Nephron progenitor cell (in vitro differentiated cells): ENCODE results near the gene FITM1.
A peak's percentile ranks its signal among the peaks of the same experiment; 100 is the strongest.

ENCODE experiments used
- DNase-seq: peaks from one replicate; pipeline ENCODE4 v3.0.0; 2021
- H3K27ac Mint-ChIP-seq: 2 replicates; pipeline ENCODE4 v1.8.0; 2021; ENCODE audit warnings: mild to moderate bottlenecking, moderate library complexity, mixed read lengths
- H3K27me3 Mint-ChIP-seq: 2 replicates; pipeline ENCODE4 v1.8.0; 2021; ENCODE audit warnings: mild to moderate bottlenecking, low read depth, mixed read lengths; ENCODE audit not compliant: poor library complexity
- H3K36me3 Mint-ChIP-seq: 2 replicates; pipeline ENCODE4 v1.8.0; 2021; ENCODE audit warnings: low read depth, mixed read lengths
- H3K4me1 Mint-ChIP-seq: 2 replicates; pipeline ENCODE4 v1.8.0; 2021; ENCODE audit warnings: mixed read lengths
- H3K4me3 Mint-ChIP-seq: 2 replicates; pipeline ENCODE4 v1.8.0; 2021; ENCODE audit warnings: mild to moderate bottlenecking, moderate library complexity, mixed read lengths
- H3K9me3 Mint-ChIP-seq: 2 replicates; pipeline ENCODE4 v1.8.0; 2021; ENCODE audit warnings: mild to moderate bottlenecking, moderate library complexity, mixed read lengths
- CTCF ChIP-seq: fragments of 200-600 bp; sonication (generic); IDR thresholded peaks from 2 replicates; pipeline ENCODE4 v1.5.0; 2021; ENCODE audit warnings: antibody characterized with exemption

Gene FITM1

GRCh38 chr14:24095271-24096068, 35.0 kb upstream of the FITM1 start:
- peaks cover 12% of the 10 kb centered on the region for H3K27me3 Mint-ChIP-seq
- peak overlapping the region; percentile 99 for H3K27ac Mint-ChIP-seq
- H3K4me1 Mint-ChIP-seq: peaks cover 36% of the 10 kb centered on the region
- no peak for TF ChIP-seq CTCF
- peak; percentile 59 for DNase-seq
- peak overlapping the region; percentile 96 for H3K4me3 Mint-ChIP-seq
- no peaks in the 10 kb centered on the region for H3K36me3 Mint-ChIP-seq
- no peaks in the 10 kb centered on the region for H3K9me3 Mint-ChIP-seq

- H3K27ac Mint-ChIP-seq: peak overlapping the region; percentile 29
- H3K27me3 Mint-ChIP-seq: peaks cover 8% of the 10 kb centered on the region
- no peak for TF ChIP-seq CTCF
- H3K4me1 Mint-ChIP-seq: peaks cover 32% of the 10 kb centered on the region
- H3K9me3 Mint-ChIP-seq: no peaks in the 10 kb centered on the region
- no peaks in the 10 kb centered on the region for H3K36me3 Mint-ChIP-seq
- no peak for DNase-seq
- H3K4me3 Mint-ChIP-seq: peak overlapping the region; percentile 32
Observed at GRCh38 chr14:24096545-24097181, 33.8 kb upstream of the FITM1 start.

GRCh38 chr14:24098229-24098926, 32.1 kb upstream of the FITM1 start:
- peaks cover 8% of the 10 kb centered on the region for H3K27me3 Mint-ChIP-seq
- no peak overlapping the region for H3K27ac Mint-ChIP-seq
- no peak for DNase-seq
- peaks cover 12% of the 10 kb centered on the region for H3K36me3 Mint-ChIP-seq
- H3K9me3 Mint-ChIP-seq: no peaks in the 10 kb centered on the region
- H3K4me3 Mint-ChIP-seq: no peak overlapping the region
- no peak for TF ChIP-seq CTCF
- H3K4me1 Mint-ChIP-seq: peaks cover 26% of the 10 kb centered on the region

DNA sequence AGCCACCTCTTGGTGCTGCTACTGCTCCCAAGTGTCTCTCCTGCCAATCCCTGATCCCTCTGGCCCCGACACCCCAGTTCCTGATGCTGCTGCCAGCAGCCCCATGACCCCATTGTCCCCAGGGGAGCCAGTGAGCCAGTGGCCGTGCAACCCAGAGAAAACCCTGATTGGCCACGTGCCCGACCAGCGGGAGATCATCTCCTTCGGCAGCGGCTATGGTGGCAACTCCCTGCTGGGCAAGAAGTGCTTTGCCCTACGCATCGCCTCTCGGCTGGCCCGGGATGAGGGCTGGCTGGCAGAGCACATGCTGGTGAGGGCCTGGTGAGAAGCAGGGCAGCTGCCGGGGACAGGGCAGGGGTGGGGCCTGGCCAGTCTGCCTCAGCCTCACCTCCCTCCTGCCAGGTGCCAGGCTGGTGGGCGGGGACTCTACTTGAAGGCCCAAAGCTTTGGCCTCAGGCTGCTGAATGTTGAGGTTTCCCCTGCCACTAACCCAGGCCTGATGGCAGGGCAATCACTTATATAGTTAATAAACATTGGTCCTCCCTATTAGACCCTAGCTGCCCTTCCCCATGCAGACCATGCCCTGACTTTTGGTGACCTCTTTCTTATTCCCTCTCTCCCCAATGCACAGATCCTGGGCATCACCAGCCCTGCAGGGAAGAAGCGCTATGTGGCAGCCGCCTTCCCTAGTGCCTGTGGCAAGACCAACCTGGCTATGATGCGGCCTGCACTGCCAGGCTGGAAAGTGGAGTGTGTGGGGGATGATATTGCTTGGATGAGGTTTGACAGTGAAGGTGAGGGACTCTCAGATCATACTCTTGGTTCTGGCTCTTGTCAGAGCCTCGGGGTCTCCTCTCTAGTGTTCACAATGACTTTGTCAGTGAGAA, 31.3 kb upstream of the FITM1 start:
- TF ChIP-seq CTCF: no peak
- no peak overlapping the region for H3K4me3 Mint-ChIP-seq
- peaks cover 8% of the 10 kb centered on the region for H3K27me3 Mint-ChIP-seq
- no peak overlapping the region for H3K27ac Mint-ChIP-seq
- H3K4me1 Mint-ChIP-seq: peaks cover 22% of the 10 kb centered on the region
- peaks cover 20% of the 10 kb centered on the region for H3K36me3 Mint-ChIP-seq
- H3K9me3 Mint-ChIP-seq: peaks cover 6% of the 10 kb centered on the region
- no peak for DNase-seq

DNA sequence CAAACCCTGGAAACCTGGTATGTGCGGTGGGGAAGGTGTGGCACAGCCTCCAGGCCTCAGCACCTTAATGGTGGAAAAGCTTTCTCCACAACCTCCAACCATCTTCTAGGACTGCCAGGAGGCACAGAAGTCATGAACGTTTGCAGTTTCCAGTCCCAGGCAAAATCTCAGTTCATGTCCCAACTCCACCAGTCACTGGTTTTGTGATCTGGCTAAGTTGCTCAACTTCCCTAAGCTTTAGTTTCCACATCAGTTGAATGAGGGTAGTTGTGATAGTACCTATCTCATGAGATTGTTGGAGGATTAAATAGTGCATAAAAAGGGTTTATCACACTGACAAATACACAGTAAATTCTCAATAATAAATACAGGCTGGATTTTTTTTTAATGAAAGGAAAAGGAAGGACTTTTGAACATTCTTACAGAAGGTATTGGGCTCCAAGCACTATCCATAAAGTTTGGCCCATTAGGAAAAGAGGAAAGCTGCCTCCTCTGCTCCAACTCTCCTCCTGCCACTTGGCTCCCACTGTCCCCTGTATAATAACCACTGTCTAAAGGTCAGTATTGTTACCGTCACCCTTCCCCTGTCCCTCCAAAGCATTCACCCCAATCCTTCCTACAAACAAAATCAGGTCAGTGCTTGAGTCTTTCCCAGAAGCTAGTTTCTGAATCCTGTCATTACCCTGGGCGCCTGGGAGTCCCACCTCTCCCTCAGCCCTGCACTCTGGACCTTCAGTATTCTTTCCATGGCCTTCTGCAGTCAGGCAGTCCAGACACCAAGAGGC, 30.1 kb upstream of the FITM1 start:
- H3K4me1 Mint-ChIP-seq: peaks cover 14% of the 10 kb centered on the region

More for the DNA sequence above, 30.1 kb upstream of the FITM1 start:
- Mint-ChIP-seq H3K36me3 (peaks cover 32% of the 10 kb centered on the region), H3K9me3 (peaks cover 14% of the 10 kb centered on the region), H3K27me3 (peaks cover 5% of the 10 kb centered on the region), H3K27ac (no peak overlapping the region), H3K4me3 (no peak overlapping the region)
- TF ChIP-seq CTCF: no peak
- no peak for DNase-seq
